GM18498 (cell line): ENCODE data around the gene NCDN.
"Not testable (repeated sequence)": the region's sequence is repeated elsewhere in the genome, so short reads cannot be mapped to it uniquely, and the experiment has no call there.

Source experiments
- ATAC-seq: cut with Tn5 transposase; IDR thresholded peaks from one replicate; pipeline ENCODE4 v1.9.1; 2021; ENCODE audit warnings: mild to moderate bottlenecking, moderate library complexity; ENCODE audit not compliant: unreplicated experiment

NCDN gene

DNA sequence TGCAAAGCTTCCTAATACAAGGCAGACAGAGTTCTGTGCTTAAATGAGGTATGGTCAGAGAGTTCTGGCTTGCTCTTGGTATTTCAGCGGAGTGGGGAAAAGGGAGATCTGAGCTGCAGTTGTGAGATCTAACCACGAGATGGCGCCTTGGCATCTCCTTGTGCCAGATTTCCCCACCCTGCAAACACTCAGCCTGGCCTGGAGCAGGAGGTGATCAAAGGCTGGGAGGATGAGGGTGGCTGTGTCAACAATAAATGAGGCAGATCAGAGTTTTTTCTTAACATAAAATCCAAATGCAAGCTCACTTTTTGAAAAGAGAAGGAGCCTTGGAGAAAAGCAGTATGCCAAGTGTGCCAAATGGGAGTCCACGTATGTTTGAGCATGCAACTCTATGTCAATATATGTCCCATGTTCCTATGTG, 11.4 kb downstream of the NCDN start:
- ATAC-seq = no peak

DNA sequence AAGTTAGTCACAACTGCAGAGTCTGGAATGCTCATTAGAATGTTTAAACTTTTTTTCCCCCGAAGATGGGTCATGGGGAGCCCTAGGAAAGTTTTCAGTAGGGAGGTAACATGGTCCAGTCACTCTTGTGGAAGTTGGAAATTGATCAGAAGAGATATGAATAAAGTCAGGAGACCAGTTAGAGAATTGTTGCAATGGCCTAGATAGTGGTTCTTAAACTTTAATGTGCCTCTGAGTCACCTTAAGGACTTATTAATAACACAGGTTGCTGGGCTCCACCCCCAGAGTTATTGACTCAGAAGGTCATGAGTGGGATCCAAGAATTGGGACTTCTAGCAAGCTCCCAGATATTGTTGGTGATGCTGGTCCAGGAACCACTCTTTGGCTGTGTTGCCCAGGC, 12.3 kb downstream of the NCDN start:
- no peak for ATAC-seq

DNA sequence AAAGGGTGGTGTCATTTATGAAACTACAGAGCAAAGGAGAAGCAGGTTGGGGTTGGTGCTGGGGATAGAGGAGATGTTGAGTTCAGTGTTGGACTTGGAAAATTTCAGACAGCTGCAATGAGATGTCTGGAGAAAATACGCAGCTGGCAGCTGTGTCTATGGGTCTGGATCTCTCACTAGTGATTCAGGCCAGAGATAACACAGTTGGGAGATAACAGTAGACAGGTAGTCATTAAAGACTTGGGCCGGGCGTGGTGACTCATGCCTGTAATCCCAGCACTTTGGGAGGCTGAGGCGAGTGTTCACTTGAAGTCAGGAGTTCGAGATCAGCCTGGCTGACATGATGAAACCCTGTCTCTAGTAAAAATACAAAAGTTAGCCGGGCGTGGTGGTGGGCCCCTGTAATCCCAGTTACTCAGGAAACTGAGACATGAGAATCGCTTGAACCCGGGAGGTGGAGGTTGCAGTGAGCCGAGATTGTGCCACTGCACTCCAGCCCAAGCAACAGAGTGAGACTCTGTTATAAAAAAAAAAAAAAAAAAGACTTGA, 13.1 kb downstream of the NCDN start:
- no peak for ATAC-seq

DNA sequence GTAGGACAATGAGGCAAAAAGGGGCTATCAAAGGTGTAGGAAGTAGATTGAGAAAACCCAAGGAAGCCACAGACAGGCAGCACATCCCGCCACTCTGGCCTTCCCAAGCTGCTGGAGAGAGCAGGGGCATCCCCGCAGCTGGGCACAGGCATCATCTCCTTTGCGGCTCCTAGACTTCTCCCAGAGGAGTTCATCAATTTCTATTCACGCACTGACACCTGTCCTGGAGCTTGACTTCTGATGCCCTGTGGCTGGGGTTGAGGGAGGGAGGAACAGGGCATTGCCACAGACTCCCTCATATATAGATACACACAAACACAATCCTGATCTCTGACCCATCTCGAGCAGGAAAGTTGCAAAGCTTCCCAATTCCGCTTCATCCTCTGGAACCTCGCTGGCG, 13.7 kb downstream of the NCDN start:
- ATAC-seq = no peak

DNA sequence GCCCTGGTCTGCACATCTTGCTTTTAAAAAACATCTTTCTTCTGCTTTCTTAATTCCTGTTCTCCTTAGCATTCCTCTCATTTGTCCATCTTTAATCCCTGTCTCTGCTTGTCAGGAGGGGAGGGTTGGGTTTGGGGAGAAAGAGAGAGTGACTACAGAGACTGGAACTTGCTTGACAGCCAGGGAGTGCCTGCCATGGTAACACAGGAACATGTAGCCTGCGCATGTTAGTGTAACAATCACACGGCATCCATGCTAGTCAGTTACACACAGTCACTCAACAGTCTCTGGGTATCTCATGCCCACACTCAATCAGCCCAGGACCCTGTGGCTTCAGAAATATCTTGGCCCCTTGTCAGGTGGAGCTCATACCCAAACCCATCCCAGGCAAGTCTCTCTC, 14.7 kb downstream of the NCDN start:
- no peak for ATAC-seq

DNA sequence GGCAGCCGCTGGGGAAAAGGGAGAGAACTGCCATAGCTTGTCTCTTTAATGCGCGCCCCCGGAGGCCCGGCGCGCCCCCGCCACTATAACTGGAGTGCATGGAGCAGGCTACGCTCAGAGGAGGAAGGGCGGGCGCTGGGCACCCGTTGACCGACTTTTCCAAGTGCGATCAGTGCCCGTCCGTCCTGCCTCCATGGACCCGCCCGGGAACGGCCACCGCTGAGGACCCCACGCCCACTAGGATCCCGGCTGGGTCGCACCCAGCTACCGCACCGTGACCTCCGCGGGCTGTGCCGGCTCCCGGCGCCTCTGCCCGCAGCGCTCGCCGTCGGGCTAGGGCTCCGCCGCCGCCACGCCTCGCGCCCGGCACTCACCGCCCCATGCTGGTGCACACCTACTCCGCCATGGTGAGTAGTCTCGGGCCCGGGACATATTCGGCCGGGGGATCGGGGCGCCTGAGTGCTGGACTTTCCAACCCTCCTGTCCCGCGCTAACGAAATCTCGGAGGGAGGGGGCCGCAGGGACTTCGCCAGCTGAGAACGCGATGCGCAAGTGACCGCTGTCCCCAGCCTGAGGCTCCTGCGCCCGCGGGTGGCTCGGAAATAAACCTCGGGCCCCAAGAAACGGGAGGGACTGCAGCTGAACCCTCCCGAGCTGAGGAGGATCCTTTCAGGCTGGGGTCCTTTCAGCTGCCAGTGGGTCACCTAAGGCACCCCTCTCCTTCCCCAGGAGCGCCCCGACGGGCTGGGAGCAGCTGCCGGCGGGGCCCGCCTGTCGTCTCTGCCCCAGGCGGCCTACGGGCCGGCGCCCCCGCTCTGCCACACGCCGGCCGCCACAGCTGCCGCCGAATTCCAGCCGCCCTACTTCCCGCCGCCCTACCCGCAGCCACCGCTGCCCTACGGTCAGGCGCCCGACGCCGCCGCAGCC, 15.9 kb downstream of the NCDN start, which contains the start of gene TFAP2E:
Gene TFAP2E, plus strand, starts transcription at position 117 of the 927 bp plus-strand sequence. Its CDS starts 264 bp downstream, at position 381.
- no peak for ATAC-seq

DNA sequence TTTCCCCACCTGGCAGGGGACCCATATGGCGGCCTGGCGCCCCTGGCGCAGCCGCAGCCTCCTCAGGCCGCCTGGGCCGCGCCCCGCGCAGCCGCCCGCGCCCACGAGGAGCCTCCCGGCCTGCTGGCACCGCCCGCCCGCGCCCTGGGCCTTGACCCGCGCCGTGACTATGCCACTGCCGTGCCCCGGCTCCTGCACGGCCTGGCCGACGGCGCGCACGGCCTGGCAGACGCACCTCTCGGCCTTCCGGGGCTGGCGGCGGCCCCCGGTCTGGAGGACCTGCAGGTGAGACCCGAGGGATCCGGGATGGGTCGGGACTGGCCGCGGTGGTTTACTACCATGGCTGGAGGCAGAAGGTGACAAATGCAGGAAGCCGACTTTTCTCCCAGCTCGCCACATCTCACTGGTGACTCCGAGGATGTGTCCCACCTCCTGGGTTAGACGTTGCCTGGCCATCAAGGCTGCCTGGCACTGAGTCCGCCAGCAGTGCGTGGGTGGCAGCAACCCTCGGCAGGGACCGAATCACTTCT, 16.6 kb downstream of the NCDN start:
- ATAC-seq = no peak

DNA sequence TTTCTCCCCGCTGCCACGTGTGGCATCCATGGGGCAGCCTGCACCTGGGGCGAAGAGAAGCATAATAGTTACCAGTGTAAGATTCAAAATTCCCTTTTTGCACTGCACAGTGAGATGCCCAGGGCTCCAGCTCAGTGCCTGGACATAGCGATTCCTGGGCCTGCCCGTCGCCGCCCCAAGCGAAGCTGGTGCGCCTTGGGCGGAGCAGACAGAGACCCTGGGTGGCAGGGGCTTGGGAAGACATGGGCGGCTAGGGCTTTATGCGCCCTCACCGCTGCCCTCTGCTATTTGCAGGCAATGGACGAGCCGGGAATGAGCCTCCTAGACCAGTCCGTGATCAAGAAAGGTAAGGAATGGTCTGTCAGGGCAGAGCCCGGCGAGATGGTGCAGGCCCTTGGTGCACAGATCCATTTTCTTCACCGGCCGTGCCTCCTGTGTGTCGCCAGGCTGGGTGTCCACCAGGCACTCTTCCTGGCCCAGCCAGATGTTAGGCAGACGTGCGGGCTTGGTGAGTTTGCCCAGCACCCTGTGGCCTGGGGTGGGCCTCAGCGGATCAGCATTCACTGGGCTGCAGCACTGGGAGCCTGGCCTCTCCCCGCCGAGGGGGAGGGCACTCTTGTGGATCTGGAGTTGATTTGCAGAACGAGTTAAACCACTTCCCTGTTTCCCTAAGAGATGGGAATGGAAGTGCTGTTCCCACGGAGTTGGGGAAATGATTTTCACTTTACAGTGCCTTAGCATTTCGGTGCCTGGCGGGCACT, 17.2 kb downstream of the NCDN start:
- ATAC-seq = no peak

DNA sequence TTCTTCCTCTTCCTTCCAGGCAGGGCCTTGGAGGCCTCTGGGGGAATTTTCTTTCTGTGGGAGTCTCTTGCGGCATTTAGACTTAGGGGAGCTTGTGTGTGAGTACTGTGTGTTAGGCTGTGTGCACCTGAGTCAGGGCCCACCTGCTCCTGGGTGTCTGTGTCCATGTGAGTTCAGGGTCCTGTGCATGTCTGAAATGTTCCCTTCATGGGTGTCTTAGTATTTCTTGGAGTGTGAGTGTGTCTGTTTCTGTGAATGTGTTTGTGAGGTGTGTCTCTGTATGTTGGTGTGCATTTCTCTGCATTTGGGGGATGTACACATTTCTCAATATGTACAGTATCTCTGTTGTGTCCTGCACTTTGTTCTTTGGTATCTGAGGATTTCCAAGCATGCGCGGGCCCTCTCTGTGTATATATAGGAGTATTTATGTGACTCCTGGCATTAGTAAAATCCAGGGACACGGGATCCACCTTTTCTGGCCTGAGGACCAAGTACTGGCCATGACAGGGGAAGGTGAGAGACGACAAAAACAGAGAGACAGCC, 17.9 kb downstream of the NCDN start:
- ATAC-seq = no peak

DNA sequence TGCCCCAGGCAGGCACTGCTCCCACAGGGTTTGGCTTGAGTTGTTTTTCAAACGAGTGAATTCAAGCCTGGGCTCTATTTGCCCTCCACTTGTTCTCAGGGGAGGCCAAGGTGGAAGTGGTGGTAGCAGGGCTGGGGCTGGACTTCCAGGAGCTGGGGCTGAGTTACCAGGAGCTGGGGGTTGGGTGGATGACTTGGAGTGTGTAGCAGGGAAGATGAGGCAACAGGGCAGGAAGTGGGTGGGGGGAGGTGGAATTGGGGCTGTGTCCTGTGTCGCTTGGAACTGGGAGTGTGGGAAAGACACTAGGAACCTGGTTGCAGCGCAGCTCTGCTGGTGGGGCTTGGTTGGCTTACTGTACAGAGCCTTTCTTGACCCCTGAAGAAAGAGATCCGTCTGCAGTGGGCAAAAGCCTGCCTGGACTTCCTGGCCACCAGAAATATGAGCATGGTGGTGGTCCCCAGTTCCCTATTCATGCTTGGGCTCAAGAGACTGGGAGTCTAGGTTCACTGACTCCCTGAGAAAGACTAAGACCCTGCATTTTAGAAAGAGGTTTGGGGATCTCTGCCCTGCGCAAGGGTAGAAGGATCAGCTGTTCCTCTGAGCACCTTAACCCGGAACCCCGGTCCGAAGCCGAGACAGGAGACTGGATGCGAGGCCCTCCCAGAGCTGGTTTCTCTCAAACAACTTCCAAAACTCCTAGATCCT, 18.6 kb downstream of the NCDN start:
- no peak for ATAC-seq

DNA sequence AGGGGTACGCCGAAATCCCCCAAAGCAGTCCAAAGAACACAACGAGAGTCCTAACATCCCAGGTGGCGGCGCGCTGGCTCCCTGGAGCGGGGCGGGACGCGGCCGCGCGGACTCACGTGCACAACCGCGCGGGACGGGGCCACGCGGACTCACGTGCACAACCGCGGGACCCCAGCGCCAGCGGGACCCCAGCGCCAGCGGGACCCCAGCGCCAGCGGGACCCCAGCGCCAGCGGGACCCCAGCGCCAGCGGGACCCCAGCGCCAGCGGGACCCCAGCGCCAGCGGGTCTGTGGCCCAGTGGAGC, 19.1 kb downstream of the NCDN start:
- not testable (repeated sequence) for ATAC-seq

DNA sequence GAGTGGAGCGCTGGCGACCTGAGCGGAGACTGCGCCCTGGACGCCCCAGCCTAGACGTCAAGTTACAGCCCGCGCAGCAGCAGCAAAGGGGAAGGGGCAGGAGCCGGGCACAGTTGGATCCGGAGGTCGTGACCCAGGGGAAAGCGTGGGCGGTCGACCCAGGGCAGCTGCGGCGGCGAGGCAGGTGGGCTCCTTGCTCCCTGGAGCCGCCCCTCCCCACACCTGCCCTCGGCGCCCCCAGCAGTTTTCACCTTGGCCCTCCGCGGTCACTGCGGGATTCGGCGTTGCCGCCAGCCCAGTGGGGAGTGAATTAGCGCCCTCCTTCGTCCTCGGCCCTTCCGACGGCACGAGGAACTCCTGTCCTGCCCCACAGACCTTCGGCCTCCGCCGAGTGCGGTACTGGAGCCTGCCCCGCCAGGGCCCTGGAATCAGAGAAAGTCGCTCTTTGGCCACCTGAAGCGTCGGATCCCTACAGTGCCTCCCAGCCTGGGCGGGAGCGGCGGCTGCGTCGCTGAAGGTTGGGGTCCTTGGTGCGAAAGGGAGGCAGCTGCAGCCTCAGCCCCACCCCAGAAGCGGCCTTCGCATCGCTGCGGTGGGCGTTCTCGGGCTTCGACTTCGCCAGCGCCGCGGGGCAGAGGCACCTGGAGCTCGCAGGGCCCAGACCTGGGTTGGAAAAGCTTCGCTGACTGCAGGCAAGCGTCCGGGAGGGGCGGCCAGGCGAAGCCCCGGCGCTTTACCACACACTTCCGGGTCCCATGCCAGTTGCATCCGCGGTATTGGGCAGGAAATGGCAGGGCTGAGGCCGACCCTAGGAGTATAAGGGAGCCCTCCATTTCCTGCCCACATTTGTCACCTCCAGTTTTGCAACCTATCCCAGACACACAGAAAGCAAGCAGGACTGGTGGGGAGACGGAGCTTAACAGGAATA, 19.7 kb downstream of the NCDN start:
- ATAC-seq = peak; percentile 71

DNA sequence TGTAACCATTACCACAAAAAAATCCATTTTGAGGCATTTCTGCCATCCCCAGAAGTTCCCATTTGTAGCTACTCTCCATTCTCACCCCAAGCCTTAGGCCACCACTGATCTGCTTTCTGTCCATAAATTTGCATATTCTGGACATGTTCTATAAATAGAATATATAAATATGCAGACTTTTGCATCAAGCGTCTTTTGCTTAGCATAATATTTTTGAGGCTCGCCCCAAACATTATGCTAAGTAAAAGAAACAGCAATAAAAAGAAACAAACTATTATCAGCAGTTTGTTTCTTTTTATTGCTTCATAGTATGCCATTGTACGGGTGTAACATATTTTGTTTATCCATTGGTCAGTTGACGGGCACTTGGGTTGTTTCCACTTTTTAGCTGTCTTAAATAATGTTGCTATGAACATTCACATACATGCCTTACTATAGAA, 23.4 kb downstream of the NCDN start:
- no peak for ATAC-seq

DNA sequence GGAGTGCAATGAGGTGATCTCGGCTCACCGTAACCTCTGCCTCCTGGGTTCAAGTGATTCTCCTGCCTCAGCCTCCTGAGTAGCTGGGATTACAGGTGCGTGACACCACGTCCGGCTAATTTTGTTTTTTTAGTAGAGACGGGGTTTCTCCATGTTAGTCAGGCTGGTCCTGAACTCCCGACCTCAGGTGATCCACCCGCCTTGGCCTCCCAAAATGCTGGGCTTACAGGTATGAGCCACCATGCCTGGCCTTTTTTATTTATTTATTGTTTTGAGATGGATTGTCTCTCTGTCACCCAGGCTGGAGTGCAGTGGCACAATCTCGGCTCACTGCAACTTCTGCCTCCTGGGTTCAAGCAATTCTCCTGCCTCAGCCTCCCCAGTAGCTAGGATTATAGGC, 24.0 kb downstream of the NCDN start:
- ATAC-seq = not testable (repeated sequence)

DNA sequence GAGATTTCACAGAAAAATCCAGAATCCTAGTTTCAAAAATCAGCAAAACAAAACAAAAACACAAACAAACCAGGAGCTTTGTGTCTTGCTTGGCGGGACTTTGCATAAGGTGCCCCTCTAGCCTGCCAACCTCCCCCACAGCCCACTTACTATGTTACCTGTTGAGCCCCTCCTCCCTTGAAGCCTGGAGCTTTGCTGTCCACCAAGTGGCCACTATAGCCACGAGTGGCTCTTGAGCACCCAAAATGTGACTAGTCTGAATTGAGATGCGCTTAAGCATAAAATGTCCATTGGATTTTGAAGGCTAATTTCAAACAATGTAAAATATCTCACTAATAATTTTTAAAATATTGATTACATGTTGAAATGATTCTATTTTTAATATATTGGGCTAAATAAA, 27.7 kb downstream of the NCDN start:
- no peak for ATAC-seq

DNA sequence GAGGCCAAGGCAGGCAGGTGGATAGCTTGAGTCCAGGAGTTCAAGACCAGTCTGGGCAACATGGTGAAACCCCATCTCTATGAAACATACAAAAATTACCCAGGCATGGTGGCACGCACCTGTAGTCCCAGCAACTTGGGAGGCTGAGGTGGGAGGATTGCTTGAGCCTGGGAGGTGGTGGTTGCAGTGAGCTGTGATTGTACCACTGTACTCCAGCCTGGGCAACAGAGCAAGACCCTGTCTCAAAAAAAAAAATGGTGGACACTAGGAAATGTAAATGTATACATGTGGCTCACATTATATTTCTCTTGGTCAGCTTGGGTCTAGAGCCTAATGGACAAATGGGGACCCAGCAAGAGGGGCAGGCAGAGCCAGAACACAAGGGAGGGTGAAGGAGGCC, 28.2 kb downstream of the NCDN start:
- not testable (repeated sequence) for ATAC-seq

DNA sequence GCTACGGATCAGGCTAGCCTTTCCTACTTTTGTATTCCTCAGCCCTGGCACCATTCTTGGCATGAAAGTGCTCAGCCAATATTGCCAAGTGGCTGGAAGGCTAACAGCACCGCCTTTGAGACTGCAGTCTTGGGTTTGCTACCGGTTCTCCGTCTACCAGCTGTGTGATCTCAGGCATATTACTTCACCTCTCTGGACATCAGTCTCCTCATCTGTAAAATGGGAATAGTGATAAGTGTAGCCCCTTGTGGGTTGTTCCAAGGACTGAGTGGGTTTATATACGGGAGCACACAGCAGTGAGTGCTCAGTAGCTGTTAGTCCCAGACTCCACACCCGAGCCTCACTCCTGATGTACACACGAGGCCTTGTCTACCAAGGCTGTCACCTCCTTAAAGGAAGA, 29.2 kb downstream of the NCDN start:
- no peak for ATAC-seq

DNA sequence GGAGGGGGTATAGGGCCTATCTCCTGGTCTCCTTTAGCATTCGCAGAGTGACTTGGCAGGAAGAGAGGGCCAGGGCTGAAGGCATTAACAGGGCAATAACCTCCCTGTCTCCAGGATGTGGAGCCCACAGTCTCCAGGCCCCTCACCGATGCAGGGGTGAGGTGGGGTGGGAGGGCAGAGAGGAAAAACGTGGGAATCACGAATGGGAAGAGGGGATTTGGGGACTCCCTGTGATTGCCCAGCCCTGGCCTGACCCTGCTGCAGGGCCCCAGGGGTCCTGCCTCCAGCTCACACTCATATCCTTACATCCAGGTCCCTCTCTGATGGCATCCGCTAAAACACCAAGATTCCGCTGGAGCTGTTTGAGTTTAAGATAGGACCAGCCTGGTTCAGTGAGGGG, 30.1 kb downstream of the NCDN start:
- no peak for ATAC-seq

DNA sequence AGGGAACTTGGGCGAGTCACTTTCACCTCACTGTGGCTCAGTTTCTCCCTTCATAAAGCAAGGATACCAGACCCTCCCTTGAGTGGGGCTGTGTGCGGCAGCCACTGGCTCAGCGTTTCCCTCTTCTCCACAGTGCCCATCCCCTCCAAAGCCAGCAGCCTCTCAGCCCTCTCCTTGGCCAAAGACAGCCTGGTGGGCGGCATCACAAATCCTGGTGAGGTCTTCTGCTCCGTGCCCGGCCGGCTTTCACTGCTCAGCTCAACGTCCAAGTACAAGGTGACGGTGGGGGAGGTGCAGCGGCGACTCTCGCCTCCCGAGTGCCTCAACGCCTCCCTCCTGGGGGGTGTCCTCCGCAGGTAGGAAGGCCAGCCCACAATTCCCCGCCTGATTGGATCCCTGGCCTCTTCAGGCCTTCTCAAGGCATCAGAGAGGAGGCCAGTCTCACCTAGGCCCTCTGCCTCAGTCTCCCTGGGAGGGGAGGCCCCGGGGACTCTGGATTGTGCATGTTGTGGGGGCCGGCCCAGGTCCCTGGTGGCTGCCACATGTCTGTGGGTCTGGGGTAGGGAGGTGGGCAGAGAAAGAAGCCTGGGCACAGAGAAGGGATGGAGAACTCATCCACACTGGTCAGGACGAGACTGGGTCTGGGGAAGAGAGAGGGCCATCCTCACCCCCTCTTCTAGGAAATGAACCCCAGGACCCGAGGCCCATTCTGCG, 30.8 kb downstream of the NCDN start:
- no peak for ATAC-seq
